PC-9 (cell line): ENCODE measurements around the gene UPK2. TPM values are rescaled to one million over a fixed set of nuclear protein-coding genes. Genes with fewer than 3 reads are reported as not detected.
A peak's percentile ranks its signal among the peaks of the same experiment; 100 is the strongest.
"Not testable (repeated sequence)": the region's sequence is repeated elsewhere in the genome, so short reads cannot be mapped to it uniquely, and the experiment has no call there.

ENCODE experiments used
- BruUV-seq: library from RNA; stranded (reverse); fragments of 400-500 nt; replicated peaks from 2 replicates; lab custom pipeline; 2021; lab: Mats Ljungman, UMichigan
- CTCF ChIA-PET: fragments of 300-600 bp; sonication (Branson Sonifier 250); formaldehyde crosslinking; loops from one replicate; lab custom pipeline; 2022; ENCODE audit warnings: antibody characterized with exemption; lab: Charles Lee
- POLR2A ChIA-PET: fragments of 300-600 bp; sonication (Branson Sonifier 250); formaldehyde crosslinking; loops from one replicate; lab custom pipeline; 2022; ENCODE audit warnings: antibody characterized with exemption; ENCODE audit not compliant: unreplicated experiment; lab: Charles Lee
- DNase-seq, 2 experiments: peaks; one replicate each; pipeline versions ENCODE4 v3.0.0 to v3.0.0-alpha.2; 2015 to 2022; ENCODE audit warnings: mixed read lengths in 1 of 2
- H2AFZ ChIP-seq: fragments of 200-600 bp; sonication (generic); 2 replicates; pipeline ENCODE4 v1.8.1; 2017; ENCODE audit warnings: antibody characterized with exemption
- H3F3A ChIP-seq: fragments of 200-600 bp; sonication (generic); 2 replicates; pipeline ENCODE4 v1.8.1; 2017; ENCODE audit warnings: antibody characterized with exemption, mild to moderate bottlenecking, low read depth; ENCODE audit not compliant: insufficient read depth
- H3K27ac ChIP-seq: fragments of 200-600 bp; sonication (generic); 2 replicates; pipeline ENCODE4 v1.6.1; 2016; ENCODE audit warnings: mixed run types
- H3K27me3 ChIP-seq: fragments of 200-600 bp; sonication (generic); 2 replicates; pipeline ENCODE4 v1.6.1; 2016; ENCODE audit warnings: low read depth, mixed run types; ENCODE audit not compliant: insufficient read depth
- H3K36me3 ChIP-seq: fragments of 200-600 bp; sonication (generic); 2 replicates; pipeline ENCODE4 v1.6.1; 2016; ENCODE audit warnings: low read depth, mixed run types
- H3K4me1 ChIP-seq: fragments of 200-600 bp; sonication (generic); replicated peaks from 2 replicates; pipeline ENCODE4 v1.6.1; 2016; ENCODE audit warnings: mixed run types; ENCODE audit not compliant: insufficient read depth
- H3K4me2 ChIP-seq: fragments of 200-600 bp; sonication (generic); 2 replicates; pipeline ENCODE4 v1.6.1; 2017; ENCODE audit warnings: mixed run types
- H3K4me3 ChIP-seq: fragments of 200-600 bp; sonication (generic); 2 replicates; pipeline ENCODE4 v1.6.1; 2016; ENCODE audit warnings: mixed run types
- H3K79me2 ChIP-seq: fragments of 200-600 bp; sonication (generic); 2 replicates; pipeline ENCODE4 v1.6.1; 2017; ENCODE audit warnings: low read depth, mixed run types
- H3K9me2 ChIP-seq: fragments of 200-600 bp; sonication (generic); 2 replicates; pipeline ENCODE4 v1.8.1; 2017; ENCODE audit warnings: mild to moderate bottlenecking; ENCODE audit not compliant: insufficient read depth
- H3K9me3 ChIP-seq: fragments of 200-600 bp; sonication (generic); 2 replicates; pipeline ENCODE4 v1.8.1; 2016; ENCODE audit warnings: low read depth; ENCODE audit not compliant: insufficient read depth
- H4K20me1 ChIP-seq: fragments of 200-600 bp; sonication (generic); 2 replicates; pipeline ENCODE4 v1.8.1; 2017; ENCODE audit not compliant: insufficient read depth
- EZH2 ChIP-seq: fragments of 200-600 bp; sonication (generic); IDR thresholded peaks from 2 replicates; pipeline ENCODE4 v1.8.0; 2017; ENCODE audit warnings: antibody characterized with exemption, low read depth
- intact Hi-C: fragments of 100-400 bp; cut with micrococcal nuclease; formaldehyde crosslinking; loops from one replicate; pipeline ENCODE4 v1.10.0; 2022; ENCODE audit not compliant: unreplicated experiment
- total RNA-seq: library from RNA; stranded (reverse); gene quantifications from 2 replicates; pipeline ENCODE4 v1.2.3, GENCODE V29; 2021
- TF ChIP-seq, protein P1 (sequence below): fragments of 200-600 bp; sonication (generic); conservative IDR thresholded peaks from 2 replicates; pipeline ENCODE4 v1.6.1; 2017; ENCODE audit warnings: mixed run types, antibody characterized with exemption, mild to moderate bottlenecking, moderate library complexity

UPK2 gene
- total RNA-seq, 1 experiment from 2014 or later: 17.1 TPM

DNA sequence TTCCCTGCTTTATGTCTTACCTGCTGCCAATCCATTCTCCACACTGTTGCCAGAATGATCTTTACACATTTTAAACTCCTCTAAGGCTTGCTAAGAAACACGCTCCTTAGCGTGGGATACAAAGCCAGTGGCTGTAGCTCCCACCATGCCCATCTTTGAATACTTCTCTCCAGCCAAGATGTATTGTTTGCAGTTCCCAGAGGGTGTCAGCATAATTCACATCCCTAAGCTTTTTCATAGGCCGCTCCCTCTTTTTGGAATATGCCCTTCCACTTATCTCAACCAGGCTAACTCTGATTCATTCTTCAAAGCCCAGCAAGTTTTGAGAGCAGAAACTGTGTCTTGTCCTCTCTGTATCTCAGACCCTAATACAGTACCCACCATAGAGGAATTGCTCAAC, 8.1 kb upstream of the UPK2 start:
- Histone ChIP-seq H3K4me3 (no peak overlapping the region), H3K27ac (no peak overlapping the region), H3F3A (peaks cover 17% of the 10 kb centered on the region; the same call in 1 of the 2 replicates), H3K36me3 (no peaks in the 10 kb centered on the region), H3K9me2 (no peaks in the 10 kb centered on the region), H3K79me2 (no peaks in the 10 kb centered on the region), H4K20me1 (no peaks in the 10 kb centered on the region), H3K4me1 (peaks cover 6% of the 10 kb centered on the region; the same call in 1 of the 2 replicates), H3K9me3 (no peaks in the 10 kb centered on the region), H2AFZ (no peak overlapping the region), H3K27me3 (no peaks in the 10 kb centered on the region), H3K4me2 (no peak overlapping the region)
- no TSS peak for BruUV-seq
- intact Hi-C loops: no loop called here
- ChIA-PET POLR2A (no interaction called here), CTCF (interaction anchor here (0.5 kb wide), 1 partner anchor 274 kb away, joined by 3 read pairs; no protein-coding TSS in a partner anchor)
- DNase-seq: peak in 1 of 2 experiments; percentile 34
- TF ChIP-seq, protein P1, sequence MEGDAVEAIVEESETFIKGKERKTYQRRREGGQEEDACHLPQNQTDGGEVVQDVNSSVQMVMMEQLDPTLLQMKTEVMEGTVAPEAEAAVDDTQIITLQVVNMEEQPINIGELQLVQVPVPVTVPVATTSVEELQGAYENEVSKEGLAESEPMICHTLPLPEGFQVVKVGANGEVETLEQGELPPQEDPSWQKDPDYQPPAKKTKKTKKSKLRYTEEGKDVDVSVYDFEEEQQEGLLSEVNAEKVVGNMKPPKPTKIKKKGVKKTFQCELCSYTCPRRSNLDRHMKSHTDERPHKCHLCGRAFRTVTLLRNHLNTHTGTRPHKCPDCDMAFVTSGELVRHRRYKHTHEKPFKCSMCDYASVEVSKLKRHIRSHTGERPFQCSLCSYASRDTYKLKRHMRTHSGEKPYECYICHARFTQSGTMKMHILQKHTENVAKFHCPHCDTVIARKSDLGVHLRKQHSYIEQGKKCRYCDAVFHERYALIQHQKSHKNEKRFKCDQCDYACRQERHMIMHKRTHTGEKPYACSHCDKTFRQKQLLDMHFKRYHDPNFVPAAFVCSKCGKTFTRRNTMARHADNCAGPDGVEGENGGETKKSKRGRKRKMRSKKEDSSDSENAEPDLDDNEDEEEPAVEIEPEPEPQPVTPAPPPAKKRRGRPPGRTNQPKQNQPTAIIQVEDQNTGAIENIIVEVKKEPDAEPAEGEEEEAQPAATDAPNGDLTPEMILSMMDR: no peak
- no peak for TF ChIP-seq EZH2

GRCh38 chr11:118953265-118953664, 2.8 kb upstream of the UPK2 start:
- no peaks in the 10 kb centered on the region for H3K9me2 ChIP-seq
- no peaks in the 10 kb centered on the region for H3K27me3 ChIP-seq
- CTCF ChIA-PET: interaction anchor here (0.6 kb wide), 1 partner anchor 311 kb away, joined by 4 read pairs; no protein-coding TSS in a partner anchor
- H3K4me2 ChIP-seq: no peak overlapping the region
- H3K9me3 ChIP-seq: no peaks in the 10 kb centered on the region
- no peak overlapping the region for H2AFZ ChIP-seq
- no peak overlapping the region for H3K27ac ChIP-seq
- H4K20me1 ChIP-seq: no peaks in the 10 kb centered on the region
- DNase-seq: no peak
- peaks cover 26% of the 10 kb centered on the region for H3K4me1 ChIP-seq
- H3F3A ChIP-seq: peaks cover 16% of the 10 kb centered on the region; the same call in 1 of the 2 replicates
- H3K79me2 ChIP-seq: no peaks in the 10 kb centered on the region
- intact Hi-C loops: loop anchor here (10.0 kb wide), 1 partner anchor 358 kb away; no protein-coding TSS in a partner anchor
- TF ChIP-seq EZH2: no peak
- TF ChIP-seq, protein P1: no peak
- BruUV-seq: no TSS peak
- no peak overlapping the region for H3K4me3 ChIP-seq
- POLR2A ChIA-PET: interaction anchor here (0.6 kb wide), 1 partner anchor 149 kb away, joined by 4 read pairs; the partner anchor contains the start of gene DPAGT1
- no peaks in the 10 kb centered on the region for H3K36me3 ChIP-seq

- peaks cover 11% of the 10 kb centered on the region; the same call in 1 of the 2 replicates for H3F3A ChIP-seq
- H2AFZ ChIP-seq, CTCF ChIA-PET, H3K4me2 ChIP-seq, H3K4me3 ChIP-seq, H3K27me3 ChIP-seq, DNase-seq, BruUV-seq, H4K20me1 ChIP-seq, H3K9me2 ChIP-seq, H3K9me3 ChIP-seq, H3K27ac ChIP-seq, H3K79me2 ChIP-seq, H3K36me3 ChIP-seq: not testable (repeated sequence)
- peaks cover 26% of the 10 kb centered on the region for H3K4me1 ChIP-seq
- intact Hi-C loops: loop anchor here (10.0 kb wide), 1 partner anchor 359 kb away; no protein-coding TSS in a partner anchor
- POLR2A ChIA-PET: interaction anchor here (0.7 kb wide), 1 partner anchor 30 kb away, joined by 6 read pairs; no protein-coding TSS in a partner anchor
Measured at GRCh38 chr11:118953976-118954375, 2.1 kb upstream of the UPK2 start.
